K562 (cell line): ENCODE results near the gene CDC27. TPM values are rescaled to one million over a fixed set of nuclear protein-coding genes. Genes with fewer than 3 reads are reported as not detected.

Experiments used
- COPS2 ChIP-seq: fragments of 450-650 bp; conservative IDR thresholded peaks from 2 replicates; pipeline ENCODE4 v1.6.1; 2016; ENCODE audit warnings: mild to moderate bottlenecking, moderate library complexity
- GTF2E2 ChIP-seq: fragments of 200-800 bp; sonication (Bioruptor generic); IDR thresholded peaks from 2 replicates; pipeline ENCODE4 v1.6.1; 2016; ENCODE audit warnings: missing genetic modification characterization, missing compliant biosample characterization
- PML ChIP-seq: IDR thresholded peaks from 2 replicates; pipeline ENCODE4 v1.6.1; 2012; ENCODE audit warnings: low read length, inconsistent platforms
- SMARCC2 ChIP-seq: fragments of 450-650 bp; IDR thresholded peaks from 2 replicates; pipeline ENCODE4 v1.6.1; 2017; ENCODE audit warnings: antibody characterized with exemption, moderate library complexity, mild to moderate bottlenecking, low read depth
- VEZF1 ChIP-seq: fragments of 200-800 bp; sonication (Bioruptor generic); IDR thresholded peaks from 2 replicates; pipeline ENCODE4 v1.6.1; 2017; ENCODE audit warnings: missing genetic modification characterization, missing compliant biosample characterization
- ZBTB40 ChIP-seq, 2 experiments: fragments of 450-650 bp in 1 of 2; sonication (generic) in 1 of 2; formaldehyde crosslinking in 1 of 2; IDR thresholded peaks; 2 replicates each; pipeline versions ENCODE4 v1.7.1 to v1.9.0; 2016 to 2022; ENCODE audit warnings: inconsistent platforms in 1 of 2, mild to moderate bottlenecking in 1 of 2, missing genetic modification reagents in 1 of 2
- ZNF274 ChIP-seq: IDR thresholded peaks from 2 replicates; pipeline ENCODE4 v1.6.1; 2011; ENCODE audit warnings: low read depth, mild to moderate bottlenecking, low read length, moderate library complexity, borderline replicate concordance
- ZNF318 ChIP-seq, 2 experiments: fragments of 450-650 bp; IDR thresholded peaks; 2 replicates each; pipeline ENCODE4 v1.6.1; 2016; ENCODE audit warnings: mild to moderate bottlenecking in 2 of 2, borderline replicate concordance in 1 of 2, low read depth in 1 of 2, moderate library complexity in 1 of 2
- polyA plus RNA-seq, 8 experiments: library from polyadenylated mRNA; depleted of rRNA in 4 of 8; stranded (reverse) in 5 of 8; unstranded in 3 of 8; fragments of >200 nt; fragmentation: Nextera tagmentation in 2 of 8; fragmentation: Illumina TruSeq in 1 of 8; extraction: Ambion mirVana in 2 of 8; extraction: Trizol in 1 of 8; gene quantifications; 2 replicates each; pipeline versions ENCODE4 v1.2.1 to v1.2.3, GENCODE V29; 2011 to 2014; ENCODE audit warnings: inconsistent platforms in 1 of 8, missing spikeins in 1 of 8
- total RNA-seq, 7 experiments: library from RNA; depleted of rRNA in 6 of 7; stranded (reverse); fragments of >200 nt in 6 of 7; fragmentation: Illumina TruSeq in 2 of 7; extraction: Trizol in 2 of 7; gene quantifications; 2 replicates each; pipeline versions ENCODE4 v1.2.1 to v1.2.3, GENCODE V29; 2011 to 2021; ENCODE audit warnings: low replicate concordance in 1 of 7

The CDC27 gene
- total and polyA plus RNA-seq, 9 of the 15 experiments (the other 6 are each of a cell fraction or from before 2014, with no cell fraction given): 28.6 to 155 (median 94.1) TPM

GRCh38 chr17:47197821-47198220, 8.7 kb upstream of the CDC27 start (continued):
- 0 out of 2 replicates have a peak, but pooled peaks have one; percentile 20 for TF ChIP-seq VEZF1 (CRISPR knock-in tag)
- TF ChIP-seq GTF2E2 (tag): no peak
- 0 out of 4 replicates have a peak, but pooled peaks of 1 of the 2 experiments have one; percentile 10 for TF ChIP-seq ZNF318 (IDR thresholded peaks at IDR 0.05; ENCODE audit: borderline replicate concordance in 1 of 2, low read depth in 1 of 2)
- TF ChIP-seq COPS2: no peak
- no peak for TF ChIP-seq ZBTB40 (IDR thresholded peaks at IDR 0.05)
- TF ChIP-seq ZBTB40 (CRISPR knock-in tag; IDR thresholded peaks at IDR 0.05): no peak
- 0 out of 2 replicates have a peak, but pooled peaks have one; percentile 10 for TF ChIP-seq SMARCC2
- peak; percentile 67 for TF ChIP-seq PML
- no peak for TF ChIP-seq ZNF274
